GM19023 (cell line): Measurements from ENCODE around the gene GFRA1.
"Not testable (repeated sequence)": the region's sequence is repeated elsewhere in the genome, so short reads cannot be mapped to it uniquely, and the experiment has no call there.

Experiments
- ATAC-seq: cut with Tn5 transposase; IDR thresholded peaks from one replicate; pipeline ENCODE4 v1.9.1; 2021; ENCODE audit warnings: mild to moderate bottlenecking, moderate library complexity; ENCODE audit not compliant: unreplicated experiment

The GFRA1 gene

DNA sequence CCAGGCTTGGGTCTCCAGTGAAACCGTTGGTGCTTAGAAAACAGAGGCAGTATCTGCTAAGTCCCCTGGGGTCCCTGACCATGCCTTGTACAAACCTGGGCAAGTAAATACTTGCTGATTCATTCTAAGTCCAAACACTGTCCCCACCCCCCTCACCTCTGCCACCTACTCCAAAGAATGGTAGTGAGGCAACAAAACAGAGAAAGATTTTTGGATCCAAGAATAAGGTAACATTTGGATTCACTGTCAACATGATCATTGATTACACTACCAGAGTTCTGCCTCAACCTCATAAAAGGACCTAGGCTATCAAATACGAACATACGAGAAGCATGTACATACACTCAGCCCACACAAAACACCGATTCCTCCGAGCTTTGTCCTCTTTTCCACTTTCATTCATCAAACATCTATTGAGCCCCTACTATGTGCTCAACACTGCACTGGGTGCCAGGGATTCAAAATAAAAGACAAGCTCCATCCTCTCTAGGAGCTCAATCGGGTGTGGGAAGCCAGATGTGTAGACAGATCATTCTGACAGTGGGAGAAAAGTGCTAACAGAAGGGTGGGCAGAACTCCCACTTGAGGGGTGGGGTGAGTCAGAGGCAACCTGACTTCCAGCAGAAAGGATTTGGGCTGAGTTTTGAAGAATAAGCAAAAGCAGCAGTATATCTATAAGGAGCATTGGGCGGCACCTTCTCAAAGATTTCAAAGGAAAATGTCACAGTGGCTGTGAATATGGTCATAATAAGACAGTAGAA is 71.2 kb downstream of the GFRA1 start:
- no peak for ATAC-seq

- no peak for ATAC-seq
Observed at GRCh38 chr10:116201011-116201410, 72.0 kb downstream of the GFRA1 start.

DNA sequence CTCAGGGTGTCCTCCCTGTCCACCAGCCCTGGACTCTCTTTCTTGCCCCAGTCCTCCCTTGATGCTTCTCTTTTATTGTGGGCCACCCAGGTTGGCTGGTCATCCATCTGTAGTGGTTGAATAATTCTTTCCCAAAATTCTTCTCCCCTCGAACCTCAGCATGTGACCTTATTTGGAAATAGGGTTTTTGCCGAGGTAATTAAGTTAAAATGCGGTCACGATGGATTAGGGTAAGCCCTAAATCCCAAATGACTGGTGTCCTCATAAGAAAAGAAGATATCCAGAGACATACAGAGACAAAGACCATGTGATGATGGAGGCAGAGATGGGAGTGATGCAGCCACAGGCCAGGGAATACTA is 74.3 kb downstream of the GFRA1 start:
- no peak for ATAC-seq

- no peak for ATAC-seq
Observed at GRCh38 chr10:116197946-116198675, 74.9 kb downstream of the GFRA1 start.

- ATAC-seq = no peak
Observed at GRCh38 chr10:116195583-116195982, 77.4 kb downstream of the GFRA1 start.

DNA sequence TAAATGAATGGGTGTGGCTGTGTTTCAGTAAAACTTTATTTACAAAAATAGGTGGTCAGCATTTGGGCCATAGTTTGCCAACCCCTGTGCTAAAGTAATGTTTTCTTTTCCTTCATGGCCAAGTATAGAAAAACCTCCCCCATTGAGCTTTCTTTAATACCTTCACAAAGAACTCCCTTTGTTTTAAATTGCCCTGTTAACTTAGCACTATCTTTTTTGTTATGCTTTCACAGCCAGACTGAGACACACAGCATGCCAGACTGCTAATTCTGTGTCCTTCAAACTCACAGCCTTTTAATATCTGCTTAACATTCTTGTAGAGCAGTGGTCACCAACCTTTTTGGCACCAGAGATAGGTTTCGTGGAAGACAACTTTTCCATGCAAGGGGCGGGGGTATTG is 78.0 kb downstream of the GFRA1 start:
- no peak for ATAC-seq

DNA sequence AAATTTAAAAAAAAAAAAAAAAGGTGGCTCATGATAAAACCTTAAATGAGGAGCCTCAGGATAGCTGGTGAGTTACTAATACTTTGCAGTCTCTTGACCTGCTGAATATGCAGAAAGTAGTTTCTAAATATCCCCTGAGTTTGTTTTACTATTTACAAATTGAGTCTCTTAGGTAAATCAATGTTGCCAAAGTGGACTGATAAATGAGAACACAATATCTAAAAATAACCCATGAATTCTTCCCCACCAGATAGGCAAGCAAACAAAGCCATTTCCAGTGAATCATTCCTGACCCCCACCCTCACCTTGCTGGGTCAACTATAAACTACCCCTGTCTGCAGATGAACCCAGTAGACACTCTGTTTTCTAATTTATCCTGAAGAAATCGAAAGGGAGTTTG is 78.9 kb downstream of the GFRA1 start:
- no peak for ATAC-seq

- no peak for ATAC-seq
Observed at GRCh38 chr10:116190883-116191282, 82.1 kb downstream of the GFRA1 start.

DNA sequence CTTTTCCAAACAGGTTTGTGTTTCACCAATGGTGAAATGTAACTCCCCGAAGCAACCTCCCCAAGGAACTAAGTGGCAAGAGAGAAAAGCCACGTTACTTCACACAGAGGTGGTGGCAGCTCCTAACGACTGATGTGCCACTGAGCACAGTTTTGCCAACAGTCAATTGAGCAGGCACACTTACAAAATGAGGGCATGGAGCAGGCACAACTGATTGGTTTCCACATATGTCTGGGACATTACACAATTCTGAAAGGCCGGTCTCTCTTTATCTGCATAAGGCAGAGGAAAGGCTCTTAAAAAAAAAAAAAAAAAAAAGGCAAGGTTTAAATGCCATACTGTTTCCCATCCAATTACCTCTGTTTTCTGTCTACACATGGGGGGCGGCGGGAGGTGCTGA is 86.7 kb downstream of the GFRA1 start:
- ATAC-seq = no peak

- no peak for ATAC-seq
Observed at GRCh38 chr10:116185199-116185867, 87.7 kb downstream of the GFRA1 start.

DNA sequence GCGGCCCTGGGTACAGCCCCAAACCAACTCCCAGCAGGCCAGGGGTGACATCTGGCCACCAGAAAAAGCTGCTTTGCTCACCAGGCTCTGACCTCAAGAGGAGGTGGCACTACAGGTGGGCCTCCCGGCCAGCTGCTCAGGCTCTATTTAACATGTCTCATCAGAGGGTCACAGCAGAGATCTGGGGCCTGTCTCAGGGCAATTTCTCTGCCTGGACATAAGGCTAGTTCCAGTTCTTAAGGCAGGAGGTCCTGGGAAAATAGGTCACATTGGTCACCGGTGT is 88.6 kb downstream of the GFRA1 start:
- no peak for ATAC-seq

- no peak for ATAC-seq
Observed at GRCh38 chr10:116183733-116184511, 89.1 kb downstream of the GFRA1 start.

- no peak for ATAC-seq
Observed at GRCh38 chr10:116182426-116182825, 90.6 kb downstream of the GFRA1 start.

DNA sequence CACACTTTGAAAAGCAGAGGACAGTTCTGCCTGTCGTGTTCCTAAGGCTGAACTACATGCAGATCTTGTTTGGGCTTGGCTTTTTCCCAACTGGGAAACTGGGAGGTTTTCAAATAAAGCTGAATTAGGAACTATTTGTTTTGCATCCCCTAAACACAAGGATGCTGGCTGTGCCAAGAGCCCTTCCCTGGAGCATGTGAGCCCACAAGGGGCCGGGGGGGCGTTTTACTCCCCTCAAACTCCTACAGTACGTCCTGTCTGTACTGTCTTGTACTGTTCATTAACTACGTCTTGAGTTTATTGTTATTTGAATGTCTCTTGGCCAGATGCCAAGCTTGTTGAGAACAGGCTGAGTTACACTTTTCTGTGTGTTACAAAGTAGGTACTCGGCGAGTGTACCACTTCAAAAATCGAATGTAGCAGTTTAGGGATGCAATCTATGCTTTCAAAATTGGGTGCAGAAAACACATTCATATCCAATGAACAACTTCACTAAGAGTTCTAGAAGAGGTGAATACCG is 94.9 kb downstream of the GFRA1 start:
- ATAC-seq = no peak

- no peak for ATAC-seq
Observed at GRCh38 chr10:116175231-116175630, 97.8 kb downstream of the GFRA1 start.

DNA sequence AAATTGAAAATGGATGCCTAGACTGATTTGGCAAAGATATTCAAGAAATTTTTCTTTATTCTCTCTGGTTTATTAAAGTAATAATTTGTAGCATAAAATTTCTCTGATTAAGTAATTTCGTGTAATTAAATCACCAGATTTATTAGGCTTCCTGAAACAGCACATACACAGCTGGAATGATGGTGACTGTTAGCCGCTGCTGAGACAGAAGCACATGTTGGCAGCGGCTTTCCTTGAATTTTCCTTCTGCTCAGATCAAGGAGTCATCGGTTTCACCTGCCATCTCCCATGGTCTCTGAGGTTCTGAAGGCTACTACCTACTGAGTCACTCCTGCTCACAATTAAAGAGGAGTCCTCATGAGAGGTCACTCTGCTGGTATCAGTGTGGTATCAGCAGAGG is 101.5 kb downstream of the GFRA1 start:
- no peak for ATAC-seq

DNA sequence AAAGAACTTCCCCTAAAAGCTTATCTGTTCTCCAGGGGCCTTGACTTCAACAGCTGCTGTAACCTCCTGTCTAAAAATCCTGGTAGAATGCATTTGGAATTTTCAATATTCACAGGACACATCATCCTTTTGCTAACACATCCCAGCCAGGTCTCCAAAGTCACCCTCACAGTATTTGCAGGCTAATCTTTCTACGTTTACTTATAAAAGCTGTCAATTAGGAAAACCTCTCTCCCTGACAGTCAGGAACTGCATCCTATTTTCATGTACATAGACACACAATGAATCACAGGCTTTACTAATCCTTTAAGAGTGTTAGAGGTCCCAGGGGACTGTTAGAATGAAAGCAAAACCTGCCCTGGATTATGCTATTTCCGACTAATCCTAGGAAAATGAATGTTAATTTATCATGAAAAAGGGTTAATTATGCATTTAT is 102.2 kb downstream of the GFRA1 start:
- ATAC-seq = no peak

- no peak for ATAC-seq
Observed at GRCh38 chr10:116169782-116170445, 103.1 kb downstream of the GFRA1 start.

DNA sequence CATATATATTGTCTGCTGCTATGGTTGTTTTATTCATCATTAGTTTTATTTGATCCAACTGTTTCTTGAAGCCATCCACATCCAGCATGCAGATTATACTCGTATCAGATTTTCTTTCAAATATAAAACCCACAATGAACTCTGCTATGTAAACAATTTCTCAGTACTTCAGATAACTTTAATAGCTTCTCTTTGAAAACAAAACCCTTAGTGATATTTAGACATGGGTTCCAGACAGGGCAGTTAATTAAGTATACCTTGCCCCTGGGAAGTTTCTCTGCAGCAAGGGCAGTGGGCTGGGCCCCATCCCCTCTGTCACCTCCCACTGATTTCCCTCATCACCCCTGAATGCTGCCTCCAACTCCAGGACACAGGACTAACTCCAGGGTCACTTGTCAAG is 104.3 kb downstream of the GFRA1 start:
- ATAC-seq = no peak

GRCh38 chr10:116168329-116168728 is 104.7 kb downstream of the GFRA1 start:
- ATAC-seq = no peak

DNA sequence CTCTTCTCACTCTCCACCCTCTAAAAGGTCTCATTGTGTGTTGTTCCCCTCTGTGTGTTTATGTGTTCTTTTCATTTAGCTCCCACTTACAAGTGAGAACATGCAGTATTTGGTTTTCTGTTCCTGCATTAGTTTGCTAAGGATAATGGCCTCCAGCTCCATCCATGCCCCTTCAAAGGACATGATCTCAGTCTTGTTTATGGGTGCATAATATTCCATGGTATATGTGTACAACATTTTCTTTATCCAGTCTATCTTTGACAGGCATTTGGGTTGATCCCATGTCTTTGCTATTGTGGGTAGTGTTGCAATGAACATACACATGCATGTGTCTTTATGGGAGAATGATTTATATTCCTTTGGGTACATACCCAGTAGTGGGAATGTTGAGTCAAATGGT is 107.1 kb downstream of the GFRA1 start:
- ATAC-seq = not testable (repeated sequence)
